ENCODE results near the gene PANK2.
"Not testable (repeated sequence)": the region's sequence is repeated elsewhere in the genome, so short reads cannot be mapped to it uniquely, and the experiment has no call there.

The PANK2 gene

DNA sequence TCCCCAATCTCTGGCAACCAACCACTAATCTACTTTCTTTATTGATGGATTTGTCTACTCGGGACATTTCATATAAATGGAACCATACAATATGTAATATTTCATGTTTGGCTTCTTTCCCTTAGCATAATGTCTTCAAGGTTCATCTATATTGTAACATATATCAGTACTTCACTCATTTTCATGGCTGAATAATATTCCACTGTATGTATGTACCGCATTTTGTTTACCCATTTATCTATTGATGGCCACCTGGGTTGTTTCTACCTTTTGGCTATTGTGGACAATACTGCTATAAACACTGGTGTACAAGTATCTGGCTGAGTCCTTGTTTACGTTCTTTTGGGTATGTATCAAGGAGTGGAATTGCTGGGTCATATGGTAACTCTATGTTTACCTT lies 48.4 kb downstream of the PANK2 start:
- Histone ChIP-seq H3K27me3 (ENCODE audit: insufficient read depth, low read length) (no peaks in the 10 kb centered on the region), H3K4me1 (ENCODE audit: control insufficient read depth, insufficient read depth, low read length, unreplicated experiment) (peaks cover 11% of the 10 kb centered on the region), H3K27ac (ENCODE audit: low read depth, low read length) (no peak overlapping the region), H3K79me2 (ENCODE audit: control insufficient read depth, insufficient read depth, low read length, unreplicated experiment) (no peaks in the 10 kb centered on the region), H3K4me3 (ENCODE audit: low read depth, low read length) (no peak overlapping the region), H3K36me3 (ENCODE audit: insufficient read depth, low read length) (peaks cover 49% of the 10 kb centered on the region), H2AFZ (ENCODE audit: low read length, unreplicated experiment) (no peak overlapping the region)

DNA sequence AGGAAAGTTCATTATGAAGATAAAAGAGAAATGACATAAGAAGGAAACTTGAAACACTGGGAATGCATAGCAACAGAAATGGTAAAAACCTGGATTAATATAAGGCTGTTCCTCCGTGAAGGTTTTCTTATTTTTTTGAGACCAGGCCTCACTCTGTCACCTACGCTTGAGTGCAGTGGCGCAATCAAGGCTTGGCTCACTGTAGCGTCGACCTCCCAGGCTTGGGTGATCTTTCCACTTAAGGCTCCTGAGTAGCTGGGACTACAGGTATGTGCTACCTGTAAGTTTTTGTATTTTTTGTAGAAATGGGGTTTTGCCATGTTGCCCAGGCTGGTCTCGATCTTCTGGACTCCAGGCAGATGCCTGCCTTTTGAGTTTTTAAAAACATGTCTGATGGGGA lies 51.7 kb downstream of the PANK2 start:
- no peaks in the 10 kb centered on the region for H3K79me2 ChIP-seq (ENCODE audit: control insufficient read depth, insufficient read depth, low read length, unreplicated experiment)
- no peak overlapping the region for H3K27ac ChIP-seq (ENCODE audit: low read depth, low read length)
- H2AFZ ChIP-seq (ENCODE audit: low read length, unreplicated experiment), result no peak overlapping the region
- peaks cover 46% of the 10 kb centered on the region for H3K36me3 ChIP-seq (ENCODE audit: insufficient read depth, low read length)
- no peak overlapping the region for H3K4me3 ChIP-seq (ENCODE audit: low read depth, low read length)
- no peaks in the 10 kb centered on the region for H3K4me1 ChIP-seq (ENCODE audit: control insufficient read depth, insufficient read depth, low read length, unreplicated experiment)
- H3K27me3 ChIP-seq (ENCODE audit: insufficient read depth, low read length), result no peaks in the 10 kb centered on the region

DNA sequence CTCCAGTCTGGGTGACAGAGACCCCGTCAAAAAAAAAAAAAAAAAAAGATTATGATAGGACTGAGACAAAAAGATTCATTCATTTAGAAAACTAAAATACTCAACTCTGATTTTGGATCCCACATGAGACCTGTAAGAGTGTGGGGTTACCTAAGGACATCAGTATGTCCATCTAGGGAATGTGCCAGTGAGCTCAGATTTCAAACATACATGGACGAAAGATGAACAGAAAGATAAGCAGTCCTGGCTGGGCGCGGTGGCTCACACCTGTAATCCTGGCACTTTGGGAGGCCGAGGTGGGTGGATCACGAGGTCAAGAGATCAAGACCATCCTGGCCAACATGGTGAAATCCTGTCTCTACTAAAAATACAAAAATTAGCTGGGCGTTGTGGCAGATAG lies 57.5 kb downstream of the PANK2 start:
- H3K36me3 ChIP-seq (ENCODE audit: insufficient read depth, low read length), result peaks cover 25% of the 10 kb centered on the region
- H3K27ac ChIP-seq (ENCODE audit: low read depth, low read length); H3K27me3 ChIP-seq (ENCODE audit: insufficient read depth, low read length); H3K4me1 ChIP-seq (ENCODE audit: control insufficient read depth, insufficient read depth, low read length, unreplicated experiment); H3K4me3 ChIP-seq (ENCODE audit: low read depth, low read length); H3K79me2 ChIP-seq (ENCODE audit: control insufficient read depth, insufficient read depth, low read length, unreplicated experiment); H2AFZ ChIP-seq (ENCODE audit: low read length, unreplicated experiment): not testable (repeated sequence)

DNA sequence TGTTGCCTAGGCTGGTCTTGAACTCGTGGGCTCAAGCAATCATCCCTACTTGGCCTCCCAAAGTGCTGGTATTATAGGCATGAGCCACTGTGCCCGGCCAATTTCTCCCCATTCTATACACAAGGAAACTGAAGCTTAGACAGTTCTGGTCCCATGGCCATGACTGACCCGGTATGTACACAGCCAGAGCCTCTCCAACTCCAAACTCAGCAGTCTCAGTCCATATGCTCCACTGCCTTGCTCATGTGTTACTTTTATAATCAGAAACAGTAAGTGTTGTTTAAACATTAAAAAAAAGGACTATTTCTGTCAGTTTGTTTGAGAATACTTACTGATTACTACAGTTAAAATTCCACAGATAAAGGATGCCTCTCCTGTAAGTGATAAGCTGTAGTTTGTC lies 75.5 kb downstream of the PANK2 start:
- Histone ChIP-seq H2AFZ (ENCODE audit: low read length, unreplicated experiment) (no peak overlapping the region), H3K27ac (ENCODE audit: low read depth, low read length) (no peak overlapping the region)

DNA sequence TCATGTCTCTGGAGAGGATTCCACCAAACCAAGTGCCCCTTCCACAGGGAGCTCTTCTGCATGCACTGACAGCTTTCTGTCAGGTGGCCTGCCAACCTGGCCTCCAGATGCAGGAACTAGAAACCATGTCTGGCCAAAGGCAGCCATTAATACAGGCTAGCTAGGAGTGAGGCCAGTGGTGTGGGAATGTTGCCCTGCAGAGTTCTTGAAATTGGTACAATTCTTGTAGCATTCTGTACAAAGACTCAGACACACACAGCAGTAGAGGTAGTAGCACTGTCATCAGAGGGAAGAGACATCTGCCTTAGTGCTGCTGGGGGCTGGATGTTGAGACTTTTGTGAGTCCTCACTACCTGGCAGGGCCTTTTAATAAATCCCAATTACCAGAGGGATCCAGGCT lies 77.4 kb downstream of the PANK2 start:
- H3K4me1 ChIP-seq (ENCODE audit: control insufficient read depth, insufficient read depth, low read length, unreplicated experiment), result peaks cover 5% of the 10 kb centered on the region
- peaks cover 63% of the 10 kb centered on the region for H3K79me2 ChIP-seq (ENCODE audit: control insufficient read depth, insufficient read depth, low read length, unreplicated experiment)
- H3K27ac ChIP-seq (ENCODE audit: low read depth, low read length), result no peak overlapping the region
- no peaks in the 10 kb centered on the region for H3K27me3 ChIP-seq (ENCODE audit: insufficient read depth, low read length)
- peaks cover 28% of the 10 kb centered on the region for H3K36me3 ChIP-seq (ENCODE audit: insufficient read depth, low read length)
- no peak overlapping the region for H3K4me3 ChIP-seq (ENCODE audit: low read depth, low read length)
- no peak overlapping the region for H2AFZ ChIP-seq (ENCODE audit: low read length, unreplicated experiment)

More for the DNA sequence above, 75.5 kb downstream of the PANK2 start:
- no peak overlapping the region for H3K4me3 ChIP-seq (ENCODE audit: low read depth, low read length)
- peaks cover 29% of the 10 kb centered on the region for H3K36me3 ChIP-seq (ENCODE audit: insufficient read depth, low read length)
- no peaks in the 10 kb centered on the region for H3K4me1 ChIP-seq (ENCODE audit: control insufficient read depth, insufficient read depth, low read length, unreplicated experiment)
- peaks cover 45% of the 10 kb centered on the region for H3K79me2 ChIP-seq (ENCODE audit: control insufficient read depth, insufficient read depth, low read length, unreplicated experiment)
- H3K27me3 ChIP-seq (ENCODE audit: insufficient read depth, low read length), result no peaks in the 10 kb centered on the region

DNA sequence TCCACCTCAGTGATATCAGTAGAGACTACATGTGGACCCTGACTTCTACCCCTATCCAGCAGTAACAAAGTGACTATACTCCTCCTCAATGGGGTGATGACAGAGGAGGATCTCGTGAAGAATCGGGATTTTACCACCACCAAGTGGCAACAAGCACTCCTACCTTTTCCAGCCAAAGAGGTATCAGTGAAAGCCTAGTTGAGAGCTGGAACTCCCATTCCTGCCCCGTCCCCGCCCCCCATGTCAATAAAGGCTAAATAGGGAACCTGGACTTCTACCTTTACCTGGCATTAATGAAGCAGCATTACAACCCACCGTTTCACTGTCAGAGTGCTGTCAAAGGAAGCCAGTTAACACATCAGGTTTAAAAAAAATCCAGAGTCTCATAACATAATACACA lies 80.8 kb downstream of the PANK2 start:
- peaks cover 16% of the 10 kb centered on the region for H3K36me3 ChIP-seq (ENCODE audit: insufficient read depth, low read length)
- H3K27ac ChIP-seq (ENCODE audit: low read depth, low read length), result no peak overlapping the region
- peaks cover 5% of the 10 kb centered on the region for H3K4me1 ChIP-seq (ENCODE audit: control insufficient read depth, insufficient read depth, low read length, unreplicated experiment)
- H2AFZ ChIP-seq (ENCODE audit: low read length, unreplicated experiment), result no peak overlapping the region
- H3K27me3 ChIP-seq (ENCODE audit: insufficient read depth, low read length), result no peaks in the 10 kb centered on the region
- H3K4me3 ChIP-seq (ENCODE audit: low read depth, low read length), result no peak overlapping the region
- peaks cover 80% of the 10 kb centered on the region for H3K79me2 ChIP-seq (ENCODE audit: control insufficient read depth, insufficient read depth, low read length, unreplicated experiment)

DNA sequence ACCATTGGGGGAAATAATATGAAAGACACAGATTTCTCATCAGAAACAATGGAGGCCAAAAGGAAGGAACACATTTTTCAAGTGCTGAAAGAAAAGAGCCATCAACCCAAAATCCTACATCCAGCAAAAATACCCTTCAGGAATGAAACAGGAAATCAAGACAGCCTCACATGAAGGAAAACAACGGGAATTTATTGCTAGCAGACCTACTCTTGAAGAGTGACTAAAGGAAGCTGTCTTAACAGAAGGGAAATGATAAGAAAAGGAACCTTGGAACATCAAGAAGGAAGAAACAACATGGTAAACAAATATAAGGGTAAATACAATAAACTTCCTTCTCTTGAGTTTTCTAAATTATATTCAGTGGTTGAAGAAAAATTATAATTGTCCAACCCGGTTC lies 82.0 kb downstream of the PANK2 start:
- Histone ChIP-seq H3K4me3 (ENCODE audit: low read depth, low read length) (no peak overlapping the region), H2AFZ (ENCODE audit: low read length, unreplicated experiment) (no peak overlapping the region), H3K36me3 (ENCODE audit: insufficient read depth, low read length) (peaks cover 16% of the 10 kb centered on the region), H3K27ac (ENCODE audit: low read depth, low read length) (no peak overlapping the region), H3K79me2 (ENCODE audit: control insufficient read depth, insufficient read depth, low read length, unreplicated experiment) (peaks cover 82% of the 10 kb centered on the region), H3K4me1 (ENCODE audit: control insufficient read depth, insufficient read depth, low read length, unreplicated experiment) (peaks cover 5% of the 10 kb centered on the region), H3K27me3 (ENCODE audit: insufficient read depth, low read length) (no peaks in the 10 kb centered on the region)

DNA sequence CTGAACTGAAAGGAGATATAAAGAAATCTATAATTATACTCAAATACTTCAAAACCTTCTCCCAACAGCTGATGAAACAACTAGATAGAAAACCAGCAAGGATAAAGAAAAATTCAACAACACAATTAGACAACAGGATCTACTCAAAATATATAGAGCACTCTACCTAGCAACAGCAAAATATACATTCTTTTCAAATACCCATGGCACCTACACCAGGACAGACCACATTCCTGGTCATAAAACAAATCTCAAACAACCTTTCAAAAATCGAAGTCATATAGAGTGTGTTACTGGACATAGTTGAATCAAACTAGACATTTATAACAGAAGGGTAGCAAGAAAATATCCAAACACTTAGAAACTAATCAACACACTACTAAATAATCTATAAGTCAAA lies 83.0 kb downstream of the PANK2 start:
- H3K27ac ChIP-seq (ENCODE audit: low read depth, low read length), result no peak overlapping the region
- peaks cover 20% of the 10 kb centered on the region for H3K36me3 ChIP-seq (ENCODE audit: insufficient read depth, low read length)

DNA sequence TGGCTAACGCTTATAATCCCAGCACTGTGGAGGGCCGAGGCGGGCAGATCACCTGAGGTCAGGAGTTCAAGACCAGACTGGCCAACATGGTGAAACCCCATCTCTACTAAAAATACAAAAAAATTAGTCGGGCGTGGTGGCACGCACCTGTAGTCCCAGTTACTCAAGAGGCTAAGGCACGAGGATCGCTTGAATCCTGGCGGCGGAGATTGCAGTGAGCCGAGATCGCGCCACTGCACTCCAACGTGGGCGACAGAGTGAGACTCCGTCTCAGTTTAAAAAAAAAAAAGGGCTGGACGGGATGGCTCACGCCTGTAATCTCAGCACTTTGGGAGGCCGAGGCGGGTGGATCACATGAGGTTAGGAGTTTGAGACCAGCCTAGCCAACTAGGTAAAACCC lies 83.4 kb downstream of the PANK2 start:
- not testable (repeated sequence) for H2AFZ ChIP-seq (ENCODE audit: low read length, unreplicated experiment); H3K4me3 ChIP-seq (ENCODE audit: low read depth, low read length); H3K27me3 ChIP-seq (ENCODE audit: insufficient read depth, low read length); H3K27ac ChIP-seq (ENCODE audit: low read depth, low read length); H3K4me1 ChIP-seq (ENCODE audit: control insufficient read depth, insufficient read depth, low read length, unreplicated experiment)
- Histone ChIP-seq H3K79me2 (ENCODE audit: control insufficient read depth, insufficient read depth, low read length, unreplicated experiment) (peaks cover 76% of the 10 kb centered on the region), H3K36me3 (ENCODE audit: insufficient read depth, low read length) (peaks cover 16% of the 10 kb centered on the region)

More for the DNA sequence above, 83.0 kb downstream of the PANK2 start:
- Histone ChIP-seq H3K4me3 (ENCODE audit: low read depth, low read length) (no peak overlapping the region), H3K4me1 (ENCODE audit: control insufficient read depth, insufficient read depth, low read length, unreplicated experiment) (peaks cover 5% of the 10 kb centered on the region), H2AFZ (ENCODE audit: low read length, unreplicated experiment) (no peak overlapping the region), H3K27me3 (ENCODE audit: insufficient read depth, low read length) (no peaks in the 10 kb centered on the region), H3K79me2 (ENCODE audit: control insufficient read depth, insufficient read depth, low read length, unreplicated experiment) (peaks cover 81% of the 10 kb centered on the region)

DNA sequence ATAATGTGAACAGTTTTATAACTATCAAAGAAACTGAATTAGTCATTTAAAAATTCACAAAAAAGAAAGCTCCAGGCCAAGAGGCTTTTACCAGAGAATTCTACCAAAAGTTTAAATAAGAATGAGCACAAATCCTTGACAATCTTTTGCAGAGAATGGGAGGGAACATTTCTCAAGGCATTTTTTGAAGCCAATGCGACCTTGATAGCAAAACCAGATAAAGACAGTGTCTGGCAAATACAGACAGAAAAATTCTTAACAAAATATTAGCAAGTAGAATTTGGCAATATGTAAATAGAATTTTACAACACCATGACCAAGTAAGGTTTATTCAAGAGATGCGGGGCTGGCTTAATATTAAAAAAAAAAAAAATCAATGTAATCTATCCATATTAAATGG lies 84.5 kb downstream of the PANK2 start:
- Histone ChIP-seq H3K4me3 (ENCODE audit: low read depth, low read length) (no peak overlapping the region), H3K36me3 (ENCODE audit: insufficient read depth, low read length) (peaks cover 16% of the 10 kb centered on the region), H3K27me3 (ENCODE audit: insufficient read depth, low read length) (no peaks in the 10 kb centered on the region), H2AFZ (ENCODE audit: low read length, unreplicated experiment) (no peak overlapping the region), H3K4me1 (ENCODE audit: control insufficient read depth, insufficient read depth, low read length, unreplicated experiment) (peaks cover 5% of the 10 kb centered on the region), H3K27ac (ENCODE audit: low read depth, low read length) (no peak overlapping the region), H3K79me2 (ENCODE audit: control insufficient read depth, insufficient read depth, low read length, unreplicated experiment) (peaks cover 73% of the 10 kb centered on the region)

DNA sequence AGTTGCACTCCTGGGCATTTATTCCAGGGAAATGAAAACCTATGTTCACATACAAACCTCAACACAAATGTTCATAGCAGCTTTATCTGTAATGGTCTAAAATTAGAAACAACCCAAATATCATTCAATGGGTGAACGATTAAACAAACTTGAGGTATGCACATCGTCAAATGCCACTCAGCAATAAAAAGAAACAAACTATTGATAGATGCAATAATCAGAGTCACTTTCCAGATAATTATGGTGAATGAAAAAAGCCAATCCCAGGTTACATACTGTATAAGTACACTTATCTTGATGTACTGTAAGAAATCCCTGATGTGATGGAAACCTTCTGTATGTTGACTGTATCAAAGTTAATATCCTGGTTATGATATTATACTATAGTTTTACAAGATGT lies 87.3 kb downstream of the PANK2 start:
- peaks cover 51% of the 10 kb centered on the region for H3K79me2 ChIP-seq (ENCODE audit: control insufficient read depth, insufficient read depth, low read length, unreplicated experiment)
- peaks cover 8% of the 10 kb centered on the region for H3K36me3 ChIP-seq (ENCODE audit: insufficient read depth, low read length)
- peaks cover 9% of the 10 kb centered on the region for H3K4me1 ChIP-seq (ENCODE audit: control insufficient read depth, insufficient read depth, low read length, unreplicated experiment)
- no peak overlapping the region for H2AFZ ChIP-seq (ENCODE audit: low read length, unreplicated experiment)
- no peaks in the 10 kb centered on the region for H3K27me3 ChIP-seq (ENCODE audit: insufficient read depth, low read length)
- H3K27ac ChIP-seq (ENCODE audit: low read depth, low read length), result no peak overlapping the region
- no peak overlapping the region for H3K4me3 ChIP-seq (ENCODE audit: low read depth, low read length)
